Activated T-helper 1 cell treated with anti-CD3 and anti-CD28 coated beads, Interleukin-2, amount 50 U/mL, for 16 hours (primary cell): Measurements from ENCODE around the gene CYREN.
"Not testable (repeated sequence)": the region's sequence is repeated elsewhere in the genome, so short reads cannot be mapped to it uniquely, and the experiment has no call there.

Experiments
- DNase-seq, 2 donors: peaks; one replicate each; pipeline ENCODE4 v3.0.0-alpha.2; 2020; ENCODE audit warnings: low read depth in 1 of 2, low spot score in 1 of 2

CYREN gene

GRCh38 chr7:135179321-135179925, 8.9 kb upstream of the CYREN start:
- no peak for DNase-seq

GRCh38 chr7:135178364-135178763, 7.9 kb upstream of the CYREN start:
- no peak for DNase-seq

GRCh38 chr7:135177028-135177696, 6.7 kb upstream of the CYREN start:
- DNase-seq: no peak

GRCh38 chr7:135175931-135176330, 5.4 kb upstream of the CYREN start:
- no peak for DNase-seq

GRCh38 chr7:135174941-135175340, 4.4 kb upstream of the CYREN start:
- DNase-seq: no peak

- not testable (repeated sequence) for DNase-seq
Observed at GRCh38 chr7:135173916-135174315, 3.4 kb upstream of the CYREN start.

GRCh38 chr7:135171581-135172291, 1.2 kb upstream of the CYREN start:
- DNase-seq: not testable (repeated sequence)

- DNase-seq: not testable (repeated sequence)
Observed at GRCh38 chr7:135170998-135171481, 533 bp upstream of the CYREN start.

GRCh38 chr7:135169964-135170273, 588 bp downstream of the CYREN start:
- DNase-seq: no peak

- DNase-seq: peak; percentile 27 to 38
Observed at GRCh38 chr7:135169141-135169963, 1.2 kb downstream of the CYREN start.

- DNase-seq: no peak
Observed at GRCh38 chr7:135168489-135169140, 1.9 kb downstream of the CYREN start.

- no peak for DNase-seq
Observed at GRCh38 chr7:135168001-135168400, 2.5 kb downstream of the CYREN start.

GRCh38 chr7:135167365-135167917, 3.1 kb downstream of the CYREN start:
- DNase-seq: no peak

GRCh38 chr7:135166338-135166990, 4.0 kb downstream of the CYREN start:
- DNase-seq: no peak

- DNase-seq: no peak
Observed at GRCh38 chr7:135165862-135166261, 4.6 kb downstream of the CYREN start.

GRCh38 chr7:135164357-135165061, 6.0 kb downstream of the CYREN start:
- no peak for DNase-seq

GRCh38 chr7:135162382-135163001, 8.0 kb downstream of the CYREN start:
- DNase-seq: no peak

GRCh38 chr7:135161669-135162068, 8.8 kb downstream of the CYREN start:
- DNase-seq: no peak
